Neural cell (in vitro differentiated cells): ENCODE data around the gene PIANP. TPM values are rescaled to one million over a fixed set of nuclear protein-coding genes. Genes with fewer than 3 reads are reported as not detected.

Experiments used
- H2AFZ ChIP-seq: fragments of 200-600, 300-800 bp; sonication (generic), shearing (Covaris generic); 2 replicates; pipeline ENCODE4 v1.6.0; 2014; ENCODE audit warnings: low read depth, mild to moderate bottlenecking, antibody characterized with exemption, low read length, moderate library complexity
- H3F3A ChIP-seq: fragments of 200-600 bp; shearing (Covaris generic); 2 replicates; pipeline ENCODE4 v1.6.1; 2016; ENCODE audit warnings: mild to moderate bottlenecking, moderate library complexity, mixed read lengths, antibody characterized with exemption, low read length; ENCODE audit not compliant: insufficient read depth, poor library complexity, severe bottlenecking
- H3K27ac ChIP-seq: fragments of 200-600, 300-800 bp; sonication (generic), shearing (Covaris generic); 2 replicates; pipeline ENCODE4 v1.5.1; 2014; ENCODE audit warnings: mild to moderate bottlenecking, low read length, moderate library complexity
- H3K27me3 ChIP-seq: fragments of 300-800, 200-600 bp; sonication (generic), shearing (Covaris generic); 2 replicates; pipeline ENCODE4 v1.6.0; 2014; ENCODE audit warnings: mild to moderate bottlenecking, low read depth, low read length, moderate library complexity; ENCODE audit not compliant: insufficient read depth
- H3K36me3 ChIP-seq: fragments of 300-800, 200-600 bp; sonication (generic), shearing (Covaris generic); 2 replicates; pipeline ENCODE4 v1.5.1; 2014; ENCODE audit warnings: mild to moderate bottlenecking, antibody characterized with exemption, low read length, moderate library complexity; ENCODE audit not compliant: insufficient read depth
- H3K4me2 ChIP-seq: fragments of 300-800, 200-600 bp; sonication (generic), shearing (Covaris generic); 2 replicates; pipeline ENCODE4 v1.6.0; 2014; ENCODE audit warnings: mild to moderate bottlenecking, low read length
- H3K4me3 ChIP-seq: fragments of 300-800, 200-600 bp; sonication (generic), shearing (Covaris generic); 2 replicates; pipeline ENCODE4 v1.5.1; 2014; ENCODE audit warnings: mild to moderate bottlenecking, low read length, moderate library complexity
- H3K79me2 ChIP-seq: fragments of 200-600 bp; shearing (Covaris generic); replicated peaks from 2 replicates; pipeline ENCODE4 v1.6.0; 2014; ENCODE audit warnings: mild to moderate bottlenecking, low read length, moderate library complexity; ENCODE audit not compliant: insufficient read depth
- H3K9ac ChIP-seq: fragments of 300-800, 200-600 bp; sonication (generic), shearing (Covaris generic); 2 replicates; pipeline ENCODE4 v1.6.1; 2016; ENCODE audit warnings: mild to moderate bottlenecking, low read length, mixed read lengths
- H3K9me2 ChIP-seq: fragments of 200-600 bp; shearing (Covaris generic); 2 replicates; pipeline ENCODE4 v1.6.1; 2016; ENCODE audit warnings: mild to moderate bottlenecking, low read length, mixed read lengths; ENCODE audit not compliant: insufficient read depth
- H3K9me3 ChIP-seq: fragments of 200-600, 300-800 bp; sonication (generic), shearing (Covaris generic); 2 replicates; pipeline ENCODE4 v1.6.1; 2016; ENCODE audit warnings: mild to moderate bottlenecking, mixed run types, low read length, moderate library complexity, mixed read lengths
- H4K20me1 ChIP-seq: fragments of 200-600 bp; shearing (Covaris generic); 2 replicates; pipeline ENCODE4 v1.6.1; 2016; ENCODE audit warnings: mild to moderate bottlenecking, mixed run types; ENCODE audit not compliant: insufficient read depth
- EP300 ChIP-seq: fragments of 450-650 bp; conservative IDR thresholded peaks from 2 replicates; pipeline ENCODE4 v1.6.1; 2014; ENCODE audit warnings: antibody characterized with exemption, mild to moderate bottlenecking, moderate library complexity; ENCODE audit not compliant: poor library complexity, severe bottlenecking
- EZH2 ChIP-seq: fragments of 200-600, 300-800 bp; shearing (Covaris generic), sonication (generic); IDR thresholded peaks from 2 replicates; pipeline ENCODE4 v1.6.1; 2014; ENCODE audit warnings: antibody characterized with exemption, low read length, borderline replicate concordance, mild to moderate bottlenecking; ENCODE audit not compliant: insufficient read depth, poor library complexity, severe bottlenecking
- MXI1 ChIP-seq: fragments of 450-650 bp; conservative IDR thresholded peaks from 2 replicates; pipeline ENCODE4 v1.6.1; 2014; ENCODE audit warnings: antibody characterized with exemption, mild to moderate bottlenecking; ENCODE audit not compliant: poor library complexity, severe bottlenecking
- POLR2AphosphoS5 ChIP-seq: IDR thresholded peaks from 2 replicates; pipeline ENCODE4 v1.6.1; 2012
- RAD21 ChIP-seq: fragments of 450-650 bp; conservative IDR thresholded peaks from 2 replicates; pipeline ENCODE4 v1.6.1; 2014; ENCODE audit warnings: antibody characterized with exemption, mild to moderate bottlenecking, moderate library complexity
- SMC3 ChIP-seq: fragments of 450-650 bp; conservative IDR thresholded peaks from 2 replicates; pipeline ENCODE4 v1.6.1; 2014; ENCODE audit warnings: antibody characterized with exemption, mild to moderate bottlenecking, moderate library complexity; ENCODE audit not compliant: poor library complexity
- TAF1 ChIP-seq: IDR thresholded peaks from 2 replicates; pipeline ENCODE4 v1.6.1; 2012; ENCODE audit warnings: low read depth
- polyA plus RNA-seq: library from polyadenylated mRNA; depleted of rRNA; stranded (reverse); fragments of >200 nt; gene quantifications from 2 replicates; pipeline ENCODE4 v1.2.3, GENCODE V29; 2014
- TF ChIP-seq, protein P1 (sequence below): IDR thresholded peaks from 2 replicates; pipeline ENCODE4 v1.6.1; 2012; ENCODE audit warnings: borderline replicate concordance
- TF ChIP-seq, protein P2 (sequence below): fragments of 450-650 bp; IDR thresholded peaks from 2 replicates; pipeline ENCODE4 v1.5.1; 2014; ENCODE audit warnings: antibody characterized with exemption, mild to moderate bottlenecking, moderate library complexity; ENCODE audit not compliant: poor library complexity, severe bottlenecking

The PIANP gene
- polyA plus RNA-seq, 1 donor from 2014 or later, result 4.4 TPM

DNA sequence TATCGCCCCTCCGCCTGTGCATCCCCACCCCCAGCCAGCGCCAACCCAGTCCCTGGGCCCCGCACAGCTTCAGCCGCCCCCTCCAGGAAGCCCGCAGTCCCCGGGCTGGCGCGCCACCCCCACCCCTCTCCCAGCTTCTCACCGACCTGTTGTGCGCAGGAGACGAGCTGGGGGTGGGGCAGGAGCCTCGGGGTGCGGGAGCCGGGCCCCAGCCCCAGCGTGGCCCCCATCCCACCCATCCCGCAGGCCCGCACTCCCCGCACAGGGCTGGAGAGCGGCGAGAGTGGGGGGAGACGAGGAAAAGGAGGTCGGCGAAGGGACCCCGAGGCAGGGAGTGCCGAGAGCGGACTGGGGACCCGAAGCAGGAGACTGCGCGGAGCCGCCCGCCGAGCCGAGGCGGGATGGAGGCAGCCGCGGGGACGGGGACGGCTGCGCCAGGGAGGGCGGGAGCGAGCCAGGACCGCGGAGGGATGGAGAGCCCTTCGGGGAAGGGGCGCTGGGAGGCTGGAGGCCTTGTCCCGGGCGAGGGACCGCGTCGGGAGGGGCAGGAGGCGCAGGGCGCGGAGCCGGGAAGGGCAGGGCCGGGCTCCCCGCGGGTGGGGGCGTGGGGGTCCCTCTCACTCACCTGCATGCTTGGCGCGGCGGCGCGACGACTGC, 498 bp downstream of the PIANP start:
- no peaks in the 10 kb centered on the region for H3K36me3 ChIP-seq
- H4K20me1 ChIP-seq, result no peaks in the 10 kb centered on the region
- no peaks in the 10 kb centered on the region for H3K9me3 ChIP-seq
- H3K27me3 ChIP-seq, result no peaks in the 10 kb centered on the region
- H3F3A ChIP-seq, result no peaks in the 10 kb centered on the region
- H3K9me2 ChIP-seq, result no peaks in the 10 kb centered on the region
- peak overlapping the region; percentile 80 for H2AFZ ChIP-seq
- peak overlapping the region; percentile 97 for H3K4me3 ChIP-seq
- H3K27ac ChIP-seq, result peak overlapping the region; percentile 77
- peak overlapping the region; percentile 88 for H3K4me2 ChIP-seq
- peaks cover 8% of the 10 kb centered on the region for H3K79me2 ChIP-seq
- TF ChIP-seq, protein P1, sequence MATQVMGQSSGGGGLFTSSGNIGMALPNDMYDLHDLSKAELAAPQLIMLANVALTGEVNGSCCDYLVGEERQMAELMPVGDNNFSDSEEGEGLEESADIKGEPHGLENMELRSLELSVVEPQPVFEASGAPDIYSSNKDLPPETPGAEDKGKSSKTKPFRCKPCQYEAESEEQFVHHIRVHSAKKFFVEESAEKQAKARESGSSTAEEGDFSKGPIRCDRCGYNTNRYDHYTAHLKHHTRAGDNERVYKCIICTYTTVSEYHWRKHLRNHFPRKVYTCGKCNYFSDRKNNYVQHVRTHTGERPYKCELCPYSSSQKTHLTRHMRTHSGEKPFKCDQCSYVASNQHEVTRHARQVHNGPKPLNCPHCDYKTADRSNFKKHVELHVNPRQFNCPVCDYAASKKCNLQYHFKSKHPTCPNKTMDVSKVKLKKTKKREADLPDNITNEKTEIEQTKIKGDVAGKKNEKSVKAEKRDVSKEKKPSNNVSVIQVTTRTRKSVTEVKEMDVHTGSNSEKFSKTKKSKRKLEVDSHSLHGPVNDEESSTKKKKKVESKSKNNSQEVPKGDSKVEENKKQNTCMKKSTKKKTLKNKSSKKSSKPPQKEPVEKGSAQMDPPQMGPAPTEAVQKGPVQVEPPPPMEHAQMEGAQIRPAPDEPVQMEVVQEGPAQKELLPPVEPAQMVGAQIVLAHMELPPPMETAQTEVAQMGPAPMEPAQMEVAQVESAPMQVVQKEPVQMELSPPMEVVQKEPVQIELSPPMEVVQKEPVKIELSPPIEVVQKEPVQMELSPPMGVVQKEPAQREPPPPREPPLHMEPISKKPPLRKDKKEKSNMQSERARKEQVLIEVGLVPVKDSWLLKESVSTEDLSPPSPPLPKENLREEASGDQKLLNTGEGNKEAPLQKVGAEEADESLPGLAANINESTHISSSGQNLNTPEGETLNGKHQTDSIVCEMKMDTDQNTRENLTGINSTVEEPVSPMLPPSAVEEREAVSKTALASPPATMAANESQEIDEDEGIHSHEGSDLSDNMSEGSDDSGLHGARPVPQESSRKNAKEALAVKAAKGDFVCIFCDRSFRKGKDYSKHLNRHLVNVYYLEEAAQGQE, result peak; percentile 29
- TF ChIP-seq MXI1 (peak; percentile 22), SMC3 (no peak), RAD21 (no peak), EZH2 (no peak), EP300 (no peak), TAF1 (peak; percentile 53), POLR2AphosphoS5 (peak; percentile 3)
- TF ChIP-seq, protein P2, sequence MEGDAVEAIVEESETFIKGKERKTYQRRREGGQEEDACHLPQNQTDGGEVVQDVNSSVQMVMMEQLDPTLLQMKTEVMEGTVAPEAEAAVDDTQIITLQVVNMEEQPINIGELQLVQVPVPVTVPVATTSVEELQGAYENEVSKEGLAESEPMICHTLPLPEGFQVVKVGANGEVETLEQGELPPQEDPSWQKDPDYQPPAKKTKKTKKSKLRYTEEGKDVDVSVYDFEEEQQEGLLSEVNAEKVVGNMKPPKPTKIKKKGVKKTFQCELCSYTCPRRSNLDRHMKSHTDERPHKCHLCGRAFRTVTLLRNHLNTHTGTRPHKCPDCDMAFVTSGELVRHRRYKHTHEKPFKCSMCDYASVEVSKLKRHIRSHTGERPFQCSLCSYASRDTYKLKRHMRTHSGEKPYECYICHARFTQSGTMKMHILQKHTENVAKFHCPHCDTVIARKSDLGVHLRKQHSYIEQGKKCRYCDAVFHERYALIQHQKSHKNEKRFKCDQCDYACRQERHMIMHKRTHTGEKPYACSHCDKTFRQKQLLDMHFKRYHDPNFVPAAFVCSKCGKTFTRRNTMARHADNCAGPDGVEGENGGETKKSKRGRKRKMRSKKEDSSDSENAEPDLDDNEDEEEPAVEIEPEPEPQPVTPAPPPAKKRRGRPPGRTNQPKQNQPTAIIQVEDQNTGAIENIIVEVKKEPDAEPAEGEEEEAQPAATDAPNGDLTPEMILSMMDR, result no peak
- H3K9ac ChIP-seq, result peak overlapping the region; percentile 96

DNA sequence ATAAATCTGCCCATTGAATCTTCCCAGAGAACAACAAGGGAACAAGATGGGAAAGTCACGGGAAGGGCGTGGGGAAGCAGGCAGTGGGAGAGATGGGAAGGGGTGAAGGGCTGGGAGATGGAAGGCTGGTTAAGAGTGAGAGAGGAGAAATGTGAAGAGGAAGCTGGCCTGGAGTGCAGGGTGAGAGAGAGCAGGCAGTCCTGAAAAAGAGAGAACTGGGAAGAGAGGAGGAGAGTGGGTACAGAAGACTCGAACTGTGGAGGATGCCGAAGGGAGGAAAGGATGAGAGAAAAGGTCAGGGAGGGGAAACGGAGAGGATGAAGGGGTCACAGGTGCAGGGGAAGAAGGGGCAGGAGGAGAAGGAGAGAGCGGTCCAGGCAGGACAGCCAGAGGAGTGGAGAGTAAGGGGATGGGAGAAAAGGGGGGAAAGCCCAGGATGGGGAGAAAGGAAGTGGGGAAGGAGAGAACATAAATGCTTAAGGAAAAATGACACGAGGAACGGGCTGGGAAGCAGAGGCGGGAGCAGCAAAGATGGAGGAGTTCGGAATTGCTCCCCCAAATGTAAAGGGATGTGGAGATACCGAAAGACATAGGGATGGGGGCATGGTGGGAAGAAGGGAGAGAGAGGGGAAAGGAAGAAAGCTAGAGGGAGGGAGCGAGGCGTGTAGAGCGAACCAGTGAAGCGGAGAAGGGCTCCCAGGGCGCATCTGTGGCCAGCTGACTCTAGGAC, 1.2 kb downstream of the PIANP start:
- Histone ChIP-seq H3K9ac (peak overlapping the region; percentile 96), H3K36me3 (no peaks in the 10 kb centered on the region), H3F3A (no peaks in the 10 kb centered on the region), H3K27me3 (no peaks in the 10 kb centered on the region), H3K9me3 (no peaks in the 10 kb centered on the region), H3K4me2 (peak overlapping the region; percentile 88), H3K27ac (peak overlapping the region; percentile 77), H4K20me1 (no peaks in the 10 kb centered on the region), H3K4me3 (peak overlapping the region; percentile 97), H3K79me2 (peaks cover 8% of the 10 kb centered on the region), H3K9me2 (no peaks in the 10 kb centered on the region), H2AFZ (peak overlapping the region; percentile 80)
- TF ChIP-seq POLR2AphosphoS5, result no peak
- TF ChIP-seq EP300, result no peak
- TF ChIP-seq, protein P1, result no peak
- no peak for TF ChIP-seq TAF1
- TF ChIP-seq, protein P2, result no peak
- TF ChIP-seq EZH2, result no peak
- no peak for TF ChIP-seq SMC3
- TF ChIP-seq RAD21, result no peak
- no peak for TF ChIP-seq MXI1
